Mammary epithelial cell (primary cell): ENCODE measurements around the gene TTBK2.

Source experiments
- CTCF ChIP-seq, 2 donors: IDR thresholded peaks in 1 of 2; conservative IDR thresholded peaks in 1 of 2; 2 replicates each; pipeline ENCODE4 v1.5.1; 2011 to 2012; ENCODE audit warnings: inconsistent platforms in 2 of 2, low read length in 2 of 2, mild to moderate bottlenecking in 2 of 2, control low read depth in 1 of 2, low read depth in 1 of 2; ENCODE audit not compliant: insufficient read depth in 1 of 2; ENCODE audit errors: extremely low read depth in 1 of 2
- EZH2 ChIP-seq: IDR thresholded peaks from 2 replicates; pipeline ENCODE4 v1.6.1; 2012; ENCODE audit warnings: low read length, inconsistent platforms, borderline replicate concordance

- TF ChIP-seq CTCF (conservative IDR thresholded peaks at IDR 0.05 in 1 of 2, IDR thresholded peaks at IDR 0.05 in 1 of 2; ENCODE audit: extremely low read depth in 1 of 2, insufficient read depth in 1 of 2, low read depth in 1 of 2, low read length in 2 of 2) (no peak), EZH2 (no peak)
These were observed 76.9 kb downstream of the TTBK2 start for GRCh38 chr15:42843699-42844098.
